ENCODE measurements around the gene KLHL17. TPM values are rescaled to one million over a fixed set of nuclear protein-coding genes. Genes with fewer than 3 reads are reported as not detected.
A peak's percentile ranks its signal among the peaks of the same experiment; 100 is the strongest.

The KLHL17 gene
- total and polyA plus RNA-seq, 2 donors, result 4.5 to 12.0 TPM

DNA sequence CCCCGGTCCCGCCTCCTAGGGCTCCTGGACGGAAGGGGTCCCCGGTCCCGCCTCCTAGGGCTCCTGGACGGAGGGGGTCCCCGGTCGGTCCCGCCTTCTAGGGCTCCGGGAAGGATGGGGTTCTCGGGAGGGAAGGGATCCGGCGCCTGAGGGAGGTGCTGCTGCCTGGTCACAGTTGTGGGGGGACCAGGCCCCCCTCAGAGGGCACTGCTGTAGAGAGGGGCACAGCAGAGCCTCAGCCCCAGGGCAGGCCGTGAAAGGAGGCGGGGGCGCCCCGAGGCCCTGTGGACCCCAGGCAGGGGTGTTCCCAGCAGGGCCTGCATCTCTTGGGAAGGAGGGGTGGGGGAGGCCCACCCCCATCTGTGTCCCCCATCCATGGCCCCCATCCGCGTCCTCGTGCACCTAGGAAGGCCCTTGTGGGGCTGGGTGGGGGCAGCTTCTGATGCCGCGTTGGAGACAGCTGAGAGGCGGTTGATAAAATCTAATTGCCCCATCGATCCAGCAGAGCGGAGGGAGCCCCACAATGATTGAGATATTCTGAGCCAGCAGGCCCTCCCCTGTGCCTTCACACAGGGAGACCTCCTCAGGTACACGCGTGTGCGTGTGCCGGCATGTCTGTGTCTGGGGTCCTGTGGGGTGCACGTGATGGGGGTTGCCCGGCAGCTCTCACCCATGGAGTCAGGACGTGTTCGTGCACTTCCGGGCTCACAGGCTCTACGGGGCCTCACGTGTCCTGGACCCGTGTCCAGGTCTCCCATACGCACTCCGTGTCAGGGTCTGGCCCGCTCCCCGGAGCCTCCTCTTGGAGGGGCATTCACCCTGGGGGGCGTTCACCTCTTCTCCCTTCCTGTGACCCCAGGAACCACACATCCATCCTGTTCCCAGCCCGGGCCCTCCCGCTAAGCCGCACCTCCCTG, 23.8 kb upstream of the KLHL17 start:
- 84% methylated on average over 45 of the region's 45 CpGs for WGBS
- Histone ChIP-seq H3K4me1 (ENCODE audit: insufficient read depth) (no peaks in the 10 kb centered on the region), H3K36me3 (ENCODE audit: insufficient read depth) (no peaks in the 10 kb centered on the region), H3K27ac (ENCODE audit: low read depth) (no peak overlapping the region), H3K4me3 (ENCODE audit: low read depth, low read length) (no peak overlapping the region)
- DNase-seq (ENCODE audit: extremely low spot score), result no peak

GRCh38 chr1:937521-937920, 22.9 kb upstream of the KLHL17 start:
- no peak for DNase-seq (ENCODE audit: extremely low spot score)
- Histone ChIP-seq H3K4me3 (ENCODE audit: low read depth, low read length) (no peak overlapping the region), H3K27ac (ENCODE audit: low read depth) (no peak overlapping the region), H3K36me3 (ENCODE audit: insufficient read depth) (no peaks in the 10 kb centered on the region), H3K4me1 (ENCODE audit: insufficient read depth) (no peaks in the 10 kb centered on the region)
- WGBS, result 88% methylated on average over 16 of the region's 16 CpGs

DNA sequence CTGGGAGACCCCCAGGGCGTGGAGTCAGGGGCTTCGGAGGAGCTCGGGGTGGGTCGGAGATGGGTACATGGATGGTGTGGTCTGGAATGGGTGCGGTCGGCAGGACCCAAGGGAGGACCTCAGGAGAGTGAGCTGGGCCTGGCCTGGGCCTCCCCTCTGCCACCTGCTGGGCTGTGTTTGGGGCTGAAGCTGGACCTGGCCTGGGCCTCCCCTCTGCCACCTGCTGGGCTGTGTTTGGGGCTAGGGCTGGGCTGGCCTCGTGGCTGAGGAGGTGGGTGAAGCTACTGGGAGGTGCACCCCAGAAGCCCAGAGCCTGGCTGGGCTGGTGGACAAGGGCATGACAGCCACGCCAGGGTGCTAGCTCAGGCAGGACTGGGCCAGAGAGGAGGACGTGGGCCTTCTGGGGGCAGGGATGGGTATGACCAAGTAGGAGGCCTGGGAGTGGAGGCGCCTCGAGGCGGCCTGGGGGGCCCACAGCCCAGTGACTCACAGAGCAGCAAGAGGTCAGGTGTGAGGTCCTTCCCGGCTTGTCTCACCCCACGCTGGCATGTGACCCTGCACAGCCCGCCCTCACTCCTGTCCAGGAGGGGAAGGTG, 22.2 kb upstream of the KLHL17 start:
- no peaks in the 10 kb centered on the region for H3K36me3 ChIP-seq (ENCODE audit: insufficient read depth)
- 72% methylated on average over 15 of the region's 15 CpGs for WGBS
- no peak overlapping the region for H3K4me3 ChIP-seq (ENCODE audit: low read depth, low read length)
- no peak for DNase-seq (ENCODE audit: extremely low spot score)
- H3K4me1 ChIP-seq (ENCODE audit: insufficient read depth), result no peaks in the 10 kb centered on the region
- H3K27ac ChIP-seq (ENCODE audit: low read depth), result no peak overlapping the region

DNA sequence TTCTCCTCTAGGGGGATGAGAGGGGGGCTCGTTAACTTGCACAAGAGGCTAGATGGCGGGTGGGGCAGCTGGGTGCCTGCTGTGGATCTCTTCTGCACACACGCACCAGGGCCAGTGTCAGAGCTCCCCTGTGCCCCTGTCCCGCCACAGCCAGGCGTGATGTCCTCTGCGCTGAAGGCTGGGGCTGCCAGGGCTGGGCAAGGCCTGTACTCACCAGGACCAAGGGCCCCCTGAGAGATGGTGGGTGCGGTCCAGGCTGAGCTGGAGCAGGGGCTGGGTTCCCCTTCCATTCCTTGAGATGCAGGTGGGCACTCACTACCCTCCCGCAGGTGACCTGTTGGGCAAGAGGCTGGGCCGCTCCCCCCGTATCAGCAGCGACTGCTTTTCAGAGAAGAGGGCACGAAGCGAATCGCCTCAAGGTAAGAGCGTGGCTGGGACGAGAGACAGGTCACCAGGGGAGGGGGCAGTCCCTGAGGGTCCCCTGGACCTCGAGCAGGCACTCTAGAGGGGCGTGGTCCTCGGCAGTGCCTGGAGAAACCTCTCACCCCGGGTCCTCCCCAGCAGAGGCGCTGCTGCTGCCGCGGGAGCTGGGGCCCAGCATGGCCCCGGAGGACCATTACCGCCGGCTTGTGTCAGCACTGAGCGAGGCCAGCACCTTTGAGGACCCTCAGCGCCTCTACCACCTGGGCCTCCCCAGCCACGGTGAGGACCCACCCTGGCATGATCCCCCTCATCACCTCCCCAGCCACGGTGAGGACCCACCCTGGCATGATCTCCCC, 21.5 kb upstream of the KLHL17 start:
- H3K27ac ChIP-seq (ENCODE audit: low read depth), result no peak overlapping the region
- no peaks in the 10 kb centered on the region for H3K36me3 ChIP-seq (ENCODE audit: insufficient read depth)
- H3K4me1 ChIP-seq (ENCODE audit: insufficient read depth), result no peaks in the 10 kb centered on the region
- H3K4me3 ChIP-seq (ENCODE audit: low read depth, low read length), result no peak overlapping the region
- 85% methylated on average over 30 of the region's 30 CpGs for WGBS
- no peak for DNase-seq (ENCODE audit: extremely low spot score)

DNA sequence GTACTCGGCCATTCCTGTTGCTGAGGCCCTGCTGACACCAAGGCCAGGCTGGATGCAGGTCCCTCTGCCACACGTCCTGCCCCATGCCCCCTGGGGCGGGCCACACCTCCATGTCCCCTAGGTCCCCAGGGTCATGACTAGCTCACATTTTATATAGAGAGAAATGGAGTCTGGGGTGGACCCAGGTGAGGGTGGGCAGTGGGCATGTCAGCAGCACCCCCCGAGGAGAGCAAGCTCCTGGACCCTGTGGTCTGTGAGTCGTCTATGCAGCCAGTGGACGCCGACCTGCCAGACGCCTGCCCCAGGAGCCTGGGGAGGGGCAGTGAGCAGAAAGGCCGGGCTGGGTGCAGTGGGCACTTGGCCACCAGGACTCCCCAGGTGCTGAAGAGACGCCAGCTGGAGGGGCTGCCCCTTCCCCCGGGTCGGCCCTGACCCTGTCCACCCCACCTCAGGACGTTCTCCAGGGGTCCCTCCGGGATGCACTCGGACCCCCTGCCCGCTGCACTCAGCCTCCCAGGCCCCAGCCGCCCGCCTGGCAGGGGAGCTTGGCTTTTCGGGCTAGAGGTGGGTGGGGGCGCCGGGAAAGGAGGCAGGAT, 20.8 kb upstream of the KLHL17 start:
- WGBS, result 34% methylated on average over 21 of the region's 21 CpGs
- no peak for DNase-seq (ENCODE audit: extremely low spot score)
- Histone ChIP-seq H3K4me3 (ENCODE audit: low read depth, low read length) (peak overlapping the region; percentile 48), H3K27ac (ENCODE audit: low read depth) (no peak overlapping the region), H3K4me1 (ENCODE audit: insufficient read depth) (no peaks in the 10 kb centered on the region), H3K36me3 (ENCODE audit: insufficient read depth) (no peaks in the 10 kb centered on the region)

GRCh38 chr1:940107-941014, 20.0 kb upstream of the KLHL17 start:
- no peaks in the 10 kb centered on the region for H3K4me1 ChIP-seq (ENCODE audit: insufficient read depth)
- H3K4me3 ChIP-seq (ENCODE audit: low read depth, low read length), result peak overlapping the region; percentile 48
- DNase-seq (ENCODE audit: extremely low spot score), result peak; percentile 74
- H3K36me3 ChIP-seq (ENCODE audit: insufficient read depth), result no peaks in the 10 kb centered on the region
- H3K27ac ChIP-seq (ENCODE audit: low read depth), result peak overlapping the region; percentile 65
- under 1% methylated on average over 84 of the region's 86 CpGs for WGBS

- no peak for DNase-seq (ENCODE audit: extremely low spot score)
Observed at GRCh38 chr1:941015-941587, 19.3 kb upstream of the KLHL17 start.

DNA sequence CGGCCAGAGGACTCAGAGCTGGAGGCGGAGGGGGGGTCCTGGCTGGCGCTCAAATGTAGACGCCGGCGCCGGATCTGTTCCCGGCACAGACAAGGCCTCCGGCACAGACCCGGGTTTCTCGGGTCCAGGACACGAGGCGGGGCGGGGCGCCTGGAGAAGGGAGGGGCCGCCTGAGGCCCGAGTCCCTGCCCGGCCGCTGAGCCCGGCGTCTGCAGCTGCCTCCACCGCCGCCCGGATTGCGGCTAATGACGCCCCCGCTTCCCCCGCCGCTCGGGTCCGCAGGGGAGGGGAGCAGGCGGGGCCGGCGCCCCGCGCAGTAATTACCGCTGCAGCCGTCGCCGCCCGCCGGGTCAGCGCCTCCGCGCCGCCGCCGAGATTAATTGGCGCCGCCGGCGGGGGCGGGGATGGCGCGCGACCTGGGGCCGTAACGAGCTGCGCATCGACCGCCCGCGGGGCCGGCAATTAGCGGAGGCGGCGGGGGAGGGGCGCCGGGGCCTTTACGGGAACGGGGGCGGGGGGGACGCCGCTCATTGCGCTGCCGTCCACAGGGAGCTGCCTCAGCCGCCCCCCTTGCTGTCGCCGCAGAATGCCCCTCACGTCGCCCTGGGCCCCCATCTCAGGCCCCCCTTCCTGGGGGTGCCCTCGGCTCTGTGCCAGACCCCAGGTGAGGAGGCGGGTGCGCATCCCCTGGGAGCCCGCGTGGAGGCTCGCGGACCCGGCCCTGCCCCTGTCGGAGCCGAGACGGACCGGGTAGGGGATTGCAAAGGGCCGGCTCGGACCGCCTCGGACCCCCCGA, 18.6 kb upstream of the KLHL17 start:
- peak overlapping the region; percentile 48 for H3K4me3 ChIP-seq (ENCODE audit: low read depth, low read length)
- peak; percentile 68 for DNase-seq (ENCODE audit: extremely low spot score)
- H3K27ac ChIP-seq (ENCODE audit: low read depth), result peak overlapping the region; percentile 85
- no peaks in the 10 kb centered on the region for H3K4me1 ChIP-seq (ENCODE audit: insufficient read depth)
- H3K36me3 ChIP-seq (ENCODE audit: insufficient read depth), result peaks cover 4% of the 10 kb centered on the region
- under 1% methylated on average over 95 of the region's 98 CpGs for WGBS

More at GRCh38 chr1:941015-941587, 19.3 kb upstream of the KLHL17 start:
- Histone ChIP-seq H3K27ac (ENCODE audit: low read depth) (peak overlapping the region; percentile 65), H3K36me3 (ENCODE audit: insufficient read depth) (peaks cover under 1% of the 10 kb centered on the region), H3K4me3 (ENCODE audit: low read depth, low read length) (peak overlapping the region; percentile 48), H3K4me1 (ENCODE audit: insufficient read depth) (no peaks in the 10 kb centered on the region)
- WGBS, result 7% methylated on average over 36 of the region's 36 CpGs

DNA sequence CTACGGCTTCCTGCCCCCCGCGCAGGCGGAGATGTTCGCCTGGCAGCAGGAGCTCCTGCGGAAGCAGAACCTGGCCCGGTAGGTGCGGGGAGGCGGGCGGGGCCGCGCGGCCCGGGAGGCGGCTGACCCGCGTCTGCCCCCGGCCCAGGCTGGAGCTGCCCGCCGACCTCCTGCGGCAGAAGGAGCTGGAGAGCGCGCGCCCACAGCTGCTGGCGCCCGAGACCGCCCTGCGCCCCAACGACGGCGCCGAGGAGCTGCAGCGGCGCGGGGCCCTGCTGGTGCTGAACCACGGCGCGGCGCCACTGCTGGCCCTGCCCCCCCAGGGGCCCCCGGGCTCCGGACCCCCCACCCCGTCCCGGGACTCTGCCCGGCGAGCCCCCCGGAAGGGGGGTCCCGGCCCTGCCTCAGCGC, 18.0 kb upstream of the KLHL17 start:
- Histone ChIP-seq H3K36me3 (ENCODE audit: insufficient read depth) (peaks cover 4% of the 10 kb centered on the region), H3K27ac (ENCODE audit: low read depth) (peak overlapping the region; percentile 85), H3K4me1 (ENCODE audit: insufficient read depth) (no peaks in the 10 kb centered on the region), H3K4me3 (ENCODE audit: low read depth, low read length) (peak overlapping the region; percentile 48)
- DNase-seq (ENCODE audit: extremely low spot score), result no peak
- WGBS, result 2% methylated on average over 48 of the region's 48 CpGs

DNA sequence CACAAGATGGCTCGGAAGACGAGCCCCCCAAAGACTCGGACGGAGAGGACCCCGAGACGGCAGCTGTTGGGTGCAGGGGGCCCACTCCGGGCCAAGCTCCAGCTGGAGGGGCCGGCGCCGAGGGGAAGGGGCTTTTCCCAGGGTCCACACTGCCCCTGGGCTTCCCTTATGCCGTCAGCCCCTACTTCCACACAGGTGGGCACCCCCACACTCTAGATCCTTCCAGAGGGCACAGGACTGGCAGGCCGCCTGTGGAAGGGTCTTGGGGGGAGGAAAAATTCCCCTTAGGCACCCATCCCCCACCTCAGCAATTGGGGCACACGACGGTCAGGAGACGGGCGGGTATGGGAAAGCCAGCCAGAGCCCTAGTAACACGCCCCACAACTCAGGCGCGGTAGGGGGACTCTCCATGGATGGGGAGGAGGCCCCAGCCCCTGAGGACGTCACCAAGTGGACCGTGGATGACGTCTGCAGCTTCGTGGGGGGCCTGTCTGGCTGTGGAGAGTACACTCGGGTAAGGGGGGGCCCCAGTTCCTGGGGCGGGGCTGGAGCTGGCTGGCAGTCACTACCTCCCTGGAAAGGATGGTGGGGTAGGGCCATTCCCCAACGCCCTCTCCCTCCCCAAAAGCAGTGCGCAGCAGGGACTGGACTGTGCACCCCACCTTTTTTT, 17.4 kb upstream of the KLHL17 start:
- DNase-seq (ENCODE audit: extremely low spot score), result no peak
- Histone ChIP-seq H3K4me1 (ENCODE audit: insufficient read depth) (no peaks in the 10 kb centered on the region), H3K27ac (ENCODE audit: low read depth) (peak overlapping the region; percentile 85), H3K4me3 (ENCODE audit: low read depth, low read length) (peak overlapping the region; percentile 48), H3K36me3 (ENCODE audit: insufficient read depth) (peaks cover 8% of the 10 kb centered on the region)
- 16% methylated on average over 27 of the region's 27 CpGs for WGBS

GRCh38 chr1:943545-944340, 16.6 kb upstream of the KLHL17 start:
- Histone ChIP-seq H3K4me1 (ENCODE audit: insufficient read depth) (no peaks in the 10 kb centered on the region), H3K27ac (ENCODE audit: low read depth) (peak overlapping the region; percentile 76), H3K4me3 (ENCODE audit: low read depth, low read length) (no peak overlapping the region), H3K36me3 (ENCODE audit: insufficient read depth) (peaks cover 11% of the 10 kb centered on the region)
- WGBS, result 65% methylated on average over 27 of the region's 27 CpGs
- no peak for DNase-seq (ENCODE audit: extremely low spot score)

All from urinary bladder (tissue), 4 donors.